Measurements from ENCODE around the gene PRKCG. TPM values are rescaled to one million over a fixed set of nuclear protein-coding genes. Genes with fewer than 3 reads are reported as not detected.

PRKCG gene
- total RNA-seq, 1 experiment from 2014 or later: 0.84 TPM

DNA sequence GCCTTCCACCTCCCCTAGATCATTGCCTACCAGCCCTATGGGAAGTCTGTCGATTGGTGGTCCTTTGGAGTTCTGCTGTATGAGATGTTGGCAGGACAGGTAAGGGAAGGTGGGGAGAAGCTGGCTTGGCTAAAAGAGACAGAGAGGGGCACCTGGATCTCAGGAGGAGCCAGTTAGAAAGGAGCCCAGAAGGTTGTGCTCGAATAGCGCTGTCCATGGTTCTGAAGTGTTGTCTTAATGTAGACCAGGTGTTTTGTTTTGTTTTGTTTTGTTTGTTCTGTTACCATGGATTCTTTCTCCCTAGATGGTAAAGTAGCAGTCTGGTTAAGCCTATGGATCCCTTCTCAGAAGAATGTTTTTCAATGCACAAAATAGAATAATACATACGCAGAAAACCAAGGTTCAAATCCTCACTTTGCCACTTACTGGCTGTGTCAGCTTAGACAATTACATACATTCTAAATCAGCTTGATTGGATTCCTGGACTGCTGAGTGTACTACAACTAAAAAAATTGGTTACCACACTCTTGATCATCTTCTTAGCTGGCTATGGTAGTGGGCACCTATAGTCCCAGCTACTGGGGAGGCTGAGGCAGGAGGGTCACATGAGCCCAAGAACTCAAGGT is 21.2 kb downstream of the PRKCG start:
- TF ChIP-seq EZH2 (IDR thresholded peaks at IDR 0.05; ENCODE audit: borderline replicate concordance, low read depth, low read length, poor library complexity, severe bottlenecking): no peak
- TF ChIP-seq, protein P1, sequence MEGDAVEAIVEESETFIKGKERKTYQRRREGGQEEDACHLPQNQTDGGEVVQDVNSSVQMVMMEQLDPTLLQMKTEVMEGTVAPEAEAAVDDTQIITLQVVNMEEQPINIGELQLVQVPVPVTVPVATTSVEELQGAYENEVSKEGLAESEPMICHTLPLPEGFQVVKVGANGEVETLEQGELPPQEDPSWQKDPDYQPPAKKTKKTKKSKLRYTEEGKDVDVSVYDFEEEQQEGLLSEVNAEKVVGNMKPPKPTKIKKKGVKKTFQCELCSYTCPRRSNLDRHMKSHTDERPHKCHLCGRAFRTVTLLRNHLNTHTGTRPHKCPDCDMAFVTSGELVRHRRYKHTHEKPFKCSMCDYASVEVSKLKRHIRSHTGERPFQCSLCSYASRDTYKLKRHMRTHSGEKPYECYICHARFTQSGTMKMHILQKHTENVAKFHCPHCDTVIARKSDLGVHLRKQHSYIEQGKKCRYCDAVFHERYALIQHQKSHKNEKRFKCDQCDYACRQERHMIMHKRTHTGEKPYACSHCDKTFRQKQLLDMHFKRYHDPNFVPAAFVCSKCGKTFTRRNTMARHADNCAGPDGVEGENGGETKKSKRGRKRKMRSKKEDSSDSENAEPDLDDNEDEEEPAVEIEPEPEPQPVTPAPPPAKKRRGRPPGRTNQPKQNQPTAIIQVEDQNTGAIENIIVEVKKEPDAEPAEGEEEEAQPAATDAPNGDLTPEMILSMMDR (conservative IDR thresholded peaks at IDR 0.05; ENCODE audit: low read depth, low read length): no peak
- Histone ChIP-seq H3K4me3 (ENCODE audit: low read depth, low read length, poor library complexity, severe bottlenecking) (no peak overlapping the region), H3K27ac (ENCODE audit: low read depth, low read length, poor library complexity, severe bottlenecking) (no peak overlapping the region), H3K36me3 (ENCODE audit: insufficient read depth, low read length, poor library complexity, severe bottlenecking) (no peaks in the 10 kb centered on the region), H3K4me1 (ENCODE audit: insufficient read depth, low read length, poor library complexity, severe bottlenecking) (peaks cover 12% of the 10 kb centered on the region), H3K27me3 (replicated peaks; ENCODE audit: insufficient read depth, low read depth, low read length, poor library complexity) (peaks cover 15% of the 10 kb centered on the region), H3K9me3 (ENCODE audit: low read depth, low read length, poor library complexity, severe bottlenecking) (no peaks in the 10 kb centered on the region)
- CTCF ChIA-PET: no interaction called here
- intact Hi-C loops (cut with micrococcal nuclease; ENCODE audit: unreplicated experiment): no loop called here
- POLR2A ChIA-PET (ENCODE audit: low non-redundant PET): no interaction called here
- BruUV-seq (replicated peaks): no TSS peak
- DNase-seq (ENCODE audit: low spot score): peak; percentile 41

GRCh38 chr19:53904909-53905308 is 22.9 kb downstream of the PRKCG start:
- H3K27me3 ChIP-seq (replicated peaks; ENCODE audit: insufficient read depth, low read depth, low read length, poor library complexity): peaks cover 29% of the 10 kb centered on the region
- intact Hi-C loops (cut with micrococcal nuclease; ENCODE audit: unreplicated experiment): no loop called here
- CTCF ChIA-PET: interaction anchor here (0.7 kb wide), 1 partner anchor 119 kb away, joined by 3 read pairs; no protein-coding TSS in a partner anchor
- peaks cover 8% of the 10 kb centered on the region for H3K4me1 ChIP-seq (ENCODE audit: insufficient read depth, low read length, poor library complexity, severe bottlenecking)
- H3K36me3 ChIP-seq (ENCODE audit: insufficient read depth, low read length, poor library complexity, severe bottlenecking): no peaks in the 10 kb centered on the region
- no TSS peak for BruUV-seq (replicated peaks)
- H3K4me3 ChIP-seq (ENCODE audit: low read depth, low read length, poor library complexity, severe bottlenecking): no peak overlapping the region
- H3K9me3 ChIP-seq (ENCODE audit: low read depth, low read length, poor library complexity, severe bottlenecking): no peaks in the 10 kb centered on the region
- no peak overlapping the region for H3K27ac ChIP-seq (ENCODE audit: low read depth, low read length, poor library complexity, severe bottlenecking)
- TF ChIP-seq, protein P1 (conservative IDR thresholded peaks at IDR 0.05; ENCODE audit: low read depth, low read length): no peak
- no peak for TF ChIP-seq EZH2 (IDR thresholded peaks at IDR 0.05; ENCODE audit: borderline replicate concordance, low read depth, low read length, poor library complexity, severe bottlenecking)
- DNase-seq (ENCODE audit: low spot score): no peak
- POLR2A ChIA-PET (ENCODE audit: low non-redundant PET): no interaction called here

DNA sequence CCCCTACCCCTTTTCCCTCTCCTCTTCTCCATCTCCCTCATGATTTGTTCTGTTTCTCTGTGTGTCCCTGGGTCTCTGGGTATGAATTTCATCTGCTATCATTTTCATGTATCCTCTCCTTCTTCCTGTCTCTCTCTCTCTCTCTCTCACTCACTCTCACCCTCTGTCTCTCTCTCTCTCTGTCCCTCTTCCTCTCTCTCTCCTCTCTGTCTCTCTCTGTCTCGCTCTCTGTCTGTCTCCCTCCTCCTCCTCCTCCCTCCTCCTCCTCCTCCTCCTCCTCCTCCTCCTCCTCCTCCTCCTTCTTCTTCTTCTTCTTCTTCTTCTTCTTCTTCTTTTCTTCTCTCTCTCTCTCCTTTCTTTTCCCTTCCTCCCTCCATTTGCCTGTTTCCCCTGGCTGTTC is 23.8 kb downstream of the PRKCG start:
- intact Hi-C loops (cut with micrococcal nuclease; ENCODE audit: unreplicated experiment): loop anchor here (1.0 kb wide), 1 partner anchor 119 kb away; no protein-coding TSS in a partner anchor
- no TSS peak for BruUV-seq (replicated peaks)
- Histone ChIP-seq H3K9me3 (ENCODE audit: low read depth, low read length, poor library complexity, severe bottlenecking) (no peaks in the 10 kb centered on the region), H3K4me1 (ENCODE audit: insufficient read depth, low read length, poor library complexity, severe bottlenecking) (peaks cover 8% of the 10 kb centered on the region), H3K4me3 (ENCODE audit: low read depth, low read length, poor library complexity, severe bottlenecking) (no peak overlapping the region), H3K27ac (ENCODE audit: low read depth, low read length, poor library complexity, severe bottlenecking) (no peak overlapping the region), H3K36me3 (ENCODE audit: insufficient read depth, low read length, poor library complexity, severe bottlenecking) (no peaks in the 10 kb centered on the region), H3K27me3 (replicated peaks; ENCODE audit: insufficient read depth, low read depth, low read length, poor library complexity) (peaks cover 38% of the 10 kb centered on the region)
- CTCF ChIA-PET: interaction anchor here (0.5 to 0.9 kb wide), 4 partner anchors 8 to 118 kb away, joined by 3 to 8 read pairs (median 4); no protein-coding TSS in a partner anchor
- no peak for TF ChIP-seq EZH2 (IDR thresholded peaks at IDR 0.05; ENCODE audit: borderline replicate concordance, low read depth, low read length, poor library complexity, severe bottlenecking)
- TF ChIP-seq, protein P1 (conservative IDR thresholded peaks at IDR 0.05; ENCODE audit: low read depth, low read length): no peak
- no peak for DNase-seq (ENCODE audit: low spot score)
- POLR2A ChIA-PET (ENCODE audit: low non-redundant PET): no interaction called here
